DND-41 (cell line): ENCODE results near the gene GALR2.

Source experiments
- EZH2 ChIP-seq: IDR thresholded peaks from 3 replicates; pipeline ENCODE4 v1.6.1; 2012; ENCODE audit warnings: borderline replicate concordance, low read depth, mild to moderate bottlenecking, moderate library complexity, low read length, inconsistent platforms; ENCODE audit not compliant: severe bottlenecking
- TF ChIP-seq, protein P1 (sequence below): IDR thresholded peaks from 2 replicates; pipeline ENCODE4 v1.5.1; 2012; ENCODE audit warnings: borderline replicate concordance, low read length, moderate library complexity, mild to moderate bottlenecking; ENCODE audit not compliant: poor library complexity, severe bottlenecking; ENCODE audit errors: extremely low read depth

DNA sequence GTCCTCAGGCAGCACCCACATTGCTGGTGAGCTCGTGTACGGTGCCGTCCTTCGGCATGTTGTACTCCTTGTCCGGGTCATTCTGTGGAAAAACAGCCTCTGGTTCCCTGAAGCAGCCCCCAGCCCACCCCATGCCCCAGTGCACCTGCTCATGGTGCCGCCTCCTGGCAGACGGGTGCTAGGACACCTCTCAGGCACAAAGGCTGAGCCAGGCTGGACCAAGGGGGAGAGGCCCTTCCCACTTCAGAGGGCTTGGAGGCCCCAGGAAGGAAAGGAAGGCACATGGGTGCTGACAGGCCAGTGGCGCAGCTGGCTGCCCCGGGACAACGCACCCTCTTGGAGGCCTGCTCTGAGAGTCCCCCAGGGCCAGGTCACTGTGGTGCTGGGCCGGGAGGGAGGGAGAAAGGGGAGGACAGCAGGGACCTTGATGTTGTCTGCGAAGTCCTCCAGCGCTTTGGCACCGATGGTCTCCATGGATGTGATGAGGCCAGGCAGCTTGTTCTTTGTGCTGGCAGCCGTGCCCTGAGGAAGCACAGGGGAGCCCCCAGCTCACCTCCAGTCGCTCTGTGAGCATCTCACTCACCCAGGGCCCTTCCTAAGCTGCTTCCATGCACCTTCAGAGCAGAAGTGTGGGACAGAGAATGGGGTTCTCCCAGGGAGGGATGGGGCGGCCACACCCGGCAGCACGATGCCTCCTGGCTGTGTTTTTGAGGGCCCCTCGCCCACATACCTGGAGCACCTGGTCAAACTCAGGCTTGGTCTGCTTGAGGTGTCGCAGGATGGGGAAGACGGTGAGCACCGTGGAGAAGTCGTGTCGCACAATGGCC, 13.7 kb downstream of the GALR2 start:
- TF ChIP-seq, protein P1, sequence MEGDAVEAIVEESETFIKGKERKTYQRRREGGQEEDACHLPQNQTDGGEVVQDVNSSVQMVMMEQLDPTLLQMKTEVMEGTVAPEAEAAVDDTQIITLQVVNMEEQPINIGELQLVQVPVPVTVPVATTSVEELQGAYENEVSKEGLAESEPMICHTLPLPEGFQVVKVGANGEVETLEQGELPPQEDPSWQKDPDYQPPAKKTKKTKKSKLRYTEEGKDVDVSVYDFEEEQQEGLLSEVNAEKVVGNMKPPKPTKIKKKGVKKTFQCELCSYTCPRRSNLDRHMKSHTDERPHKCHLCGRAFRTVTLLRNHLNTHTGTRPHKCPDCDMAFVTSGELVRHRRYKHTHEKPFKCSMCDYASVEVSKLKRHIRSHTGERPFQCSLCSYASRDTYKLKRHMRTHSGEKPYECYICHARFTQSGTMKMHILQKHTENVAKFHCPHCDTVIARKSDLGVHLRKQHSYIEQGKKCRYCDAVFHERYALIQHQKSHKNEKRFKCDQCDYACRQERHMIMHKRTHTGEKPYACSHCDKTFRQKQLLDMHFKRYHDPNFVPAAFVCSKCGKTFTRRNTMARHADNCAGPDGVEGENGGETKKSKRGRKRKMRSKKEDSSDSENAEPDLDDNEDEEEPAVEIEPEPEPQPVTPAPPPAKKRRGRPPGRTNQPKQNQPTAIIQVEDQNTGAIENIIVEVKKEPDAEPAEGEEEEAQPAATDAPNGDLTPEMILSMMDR: peak; percentile 37
- TF ChIP-seq EZH2: no peak
